Skeletal muscle cell (primary cell): Measurements from ENCODE around the gene DCDC1.
"Not testable (repeated sequence)": the region's sequence is repeated elsewhere in the genome, so short reads cannot be mapped to it uniquely, and the experiment has no call there.

ENCODE experiments used
- DNase-seq: peaks from one replicate; pipeline ENCODE4 v3.0.0-alpha.2; 2010; ENCODE audit warnings: low read depth
- H3K4me3 ChIP-seq: 2 replicates; pipeline ENCODE4 v1.5.1; 2011; ENCODE audit warnings: low read depth, mild to moderate bottlenecking, control low read depth, low read length, moderate library complexity

Gene DCDC1

GRCh38 chr11:31005202-31005601 is 364.3 kb downstream of the DCDC1 start:
- H3K4me3 ChIP-seq: no peak overlapping the region
- no peak for DNase-seq

GRCh38 chr11:31001427-31001826 is 368.1 kb downstream of the DCDC1 start:
- DNase-seq: no peak

GRCh38 chr11:31000381-31000780 is 369.2 kb downstream of the DCDC1 start:
- no peak for DNase-seq
- no peak overlapping the region for H3K4me3 ChIP-seq

More at GRCh38 chr11:31001427-31001826, 368.1 kb downstream of the DCDC1 start:
- no peak overlapping the region for H3K4me3 ChIP-seq

GRCh38 chr11:30992513-30992849 is 377.1 kb downstream of the DCDC1 start:
- DNase-seq: no peak
- H3K4me3 ChIP-seq: no peak overlapping the region

GRCh38 chr11:30991802-30992512 is 377.6 kb downstream of the DCDC1 start:
- no peak overlapping the region for H3K4me3 ChIP-seq
- DNase-seq: no peak

GRCh38 chr11:30991376-30991775 is 378.2 kb downstream of the DCDC1 start:
- no peak overlapping the region for H3K4me3 ChIP-seq
- no peak for DNase-seq

- no peak for DNase-seq
- no peak overlapping the region for H3K4me3 ChIP-seq
Observed at GRCh38 chr11:30990625-30991296, 378.8 kb downstream of the DCDC1 start.

- H3K4me3 ChIP-seq: no peak overlapping the region
- no peak for DNase-seq
Observed at GRCh38 chr11:30987819-30988218, 381.7 kb downstream of the DCDC1 start.

GRCh38 chr11:30985536-30985935 is 384.0 kb downstream of the DCDC1 start:
- no peak overlapping the region for H3K4me3 ChIP-seq
- DNase-seq: no peak

- no peak overlapping the region for H3K4me3 ChIP-seq
- DNase-seq: peak; percentile 8
Observed at GRCh38 chr11:30984827-30985226, 384.7 kb downstream of the DCDC1 start.

- no peak overlapping the region for H3K4me3 ChIP-seq
- peak; percentile 43 for DNase-seq
Observed at GRCh38 chr11:30984442-30984816, 385.1 kb downstream of the DCDC1 start.

- DNase-seq: no peak
- no peak overlapping the region for H3K4me3 ChIP-seq
Observed at GRCh38 chr11:30983776-30984441, 385.6 kb downstream of the DCDC1 start.

- DNase-seq: no peak
- H3K4me3 ChIP-seq: no peak overlapping the region
Observed at GRCh38 chr11:30983143-30983542, 386.4 kb downstream of the DCDC1 start.

- no peak overlapping the region for H3K4me3 ChIP-seq
- DNase-seq: no peak
Observed at GRCh38 chr11:30967579-30967978, 402.0 kb downstream of the DCDC1 start.

GRCh38 chr11:30960387-30960992 is 409.0 kb downstream of the DCDC1 start:
- DNase-seq: peak; percentile 24
- no peak overlapping the region for H3K4me3 ChIP-seq

GRCh38 chr11:30956751-30957150 is 412.8 kb downstream of the DCDC1 start:
- DNase-seq: no peak
- H3K4me3 ChIP-seq: no peak overlapping the region

- no peak overlapping the region for H3K4me3 ChIP-seq
- DNase-seq: no peak
Observed at GRCh38 chr11:30949838-30950237, 419.7 kb downstream of the DCDC1 start.

GRCh38 chr11:30947715-30948114 is 421.8 kb downstream of the DCDC1 start:
- not testable (repeated sequence) for H3K4me3 ChIP-seq, DNase-seq

GRCh38 chr11:30938810-30939209 is 430.7 kb downstream of the DCDC1 start:
- DNase-seq: no peak
- no peak overlapping the region for H3K4me3 ChIP-seq

- no peak overlapping the region for H3K4me3 ChIP-seq
- DNase-seq: no peak
Observed at GRCh38 chr11:30938171-30938570, 431.4 kb downstream of the DCDC1 start.
